OCI-LY7 (cell line): ENCODE results near the gene MID1. TPM values are rescaled to one million over a fixed set of nuclear protein-coding genes. Genes with fewer than 3 reads are reported as not detected.

Experiments
- BruUV-seq: library from RNA; stranded (reverse); fragments of 400-500 nt; replicated peaks from 2 replicates; lab custom pipeline; 2021; lab: Mats Ljungman, UMichigan
- CTCF ChIA-PET: fragments of 300-600 bp; sonication (Branson Sonifier 250); formaldehyde crosslinking; loops from one replicate; lab custom pipeline; 2022; ENCODE audit warnings: antibody characterized with exemption; ENCODE audit not compliant: unreplicated experiment; lab: Charles Lee
- POLR2A ChIA-PET: fragments of 300-600 bp; sonication (Branson Sonifier 250); formaldehyde crosslinking; loops from one replicate; lab custom pipeline; 2022; ENCODE audit warnings: antibody characterized with exemption; lab: Charles Lee
- DNase-seq: peaks from one replicate; pipeline ENCODE4 v3.0.0-alpha.2; 2015; ENCODE audit warnings: low spot score
- H2AFZ ChIP-seq: fragments of 200-600 bp; sonication (generic), shearing (Covaris generic); 2 replicates; pipeline ENCODE4 v1.6.1; 2014; ENCODE audit warnings: mild to moderate bottlenecking, antibody characterized with exemption, low read length, moderate library complexity
- H3K27ac ChIP-seq: fragments of 200-600 bp; sonication (generic); 2 replicates; pipeline ENCODE4 v1.5.1; 2014; ENCODE audit warnings: mixed run types, low read depth, mild to moderate bottlenecking, moderate library complexity, low read length, inconsistent platforms; ENCODE audit not compliant: poor library complexity, severe bottlenecking
- H3K36me3 ChIP-seq: fragments of 200-600 bp; sonication (generic); 2 replicates; pipeline ENCODE4 v1.6.1; 2014; ENCODE audit warnings: mild to moderate bottlenecking, antibody characterized with exemption, low read length, moderate library complexity, mixed read lengths; ENCODE audit not compliant: insufficient read depth
- H3K4me1 ChIP-seq: fragments of 200-600 bp; sonication (generic); 2 replicates; pipeline ENCODE4 v1.5.1; 2014; ENCODE audit warnings: mild to moderate bottlenecking, low read length; ENCODE audit not compliant: insufficient read depth, poor library complexity, severe bottlenecking
- H3K4me2 ChIP-seq: fragments of 200-600 bp; sonication (generic); 2 replicates; pipeline ENCODE4 v1.6.1; 2014; ENCODE audit warnings: mild to moderate bottlenecking, low read length
- H3K4me3 ChIP-seq: fragments of 200-600 bp; sonication (generic); 2 replicates; pipeline ENCODE4 v1.5.1; 2014; ENCODE audit warnings: mild to moderate bottlenecking, low read depth, low read length; ENCODE audit not compliant: poor library complexity, severe bottlenecking
- H3K79me2 ChIP-seq: fragments of 200-600 bp; sonication (generic); 2 replicates; pipeline ENCODE4 v1.6.1; 2016; ENCODE audit warnings: low read depth, mild to moderate bottlenecking, low read length, moderate library complexity, mixed read lengths; ENCODE audit not compliant: insufficient read depth
- H3K9me2 ChIP-seq: fragments of 200-600 bp; sonication (generic); 2 replicates; pipeline ENCODE4 v1.6.1; 2016; ENCODE audit warnings: mild to moderate bottlenecking, low read length, mixed read lengths; ENCODE audit not compliant: insufficient read depth
- H3K9me3 ChIP-seq: fragments of 200-600 bp; sonication (generic); 2 replicates; pipeline ENCODE4 v1.6.1; 2014; ENCODE audit warnings: mild to moderate bottlenecking, mixed run types, low read length, mixed read lengths
- H4K20me1 ChIP-seq: fragments of 200-600 bp; sonication (generic); 2 replicates; pipeline ENCODE4 v1.6.1; 2014; ENCODE audit warnings: mild to moderate bottlenecking, antibody characterized with exemption, low read length, moderate library complexity, mixed read lengths; ENCODE audit not compliant: insufficient read depth
- CTCF ChIP-seq: fragments of 200-600 bp; sonication (generic); conservative IDR thresholded peaks from 2 replicates; pipeline ENCODE4 v1.5.1; 2014; ENCODE audit warnings: mild to moderate bottlenecking, antibody characterized with exemption, low read length, moderate library complexity, mixed read lengths
- EZH2phosphoT487 ChIP-seq: fragments of 200-600 bp; sonication (generic); IDR thresholded peaks from 2 replicates; pipeline ENCODE4 v1.6.1; 2018; ENCODE audit warnings: low read depth, borderline replicate concordance, mild to moderate bottlenecking, mixed run types, antibody characterized with exemption, low read length, moderate library complexity, mixed read lengths
- intact Hi-C: fragments of 100-400 bp; cut with micrococcal nuclease; formaldehyde crosslinking; loops from one replicate; pipeline ENCODE4 v1.10.0; 2022; ENCODE audit not compliant: unreplicated experiment
- total RNA-seq, 2 experiments: library from RNA; depleted of rRNA in 1 of 2; stranded (reverse); fragments of >200 nt in 1 of 2; shearing (Covaris generic) in 1 of 2; gene quantifications; 2 replicates each; pipeline ENCODE4 v1.2.3, GENCODE V29; 2014 to 2022

Gene MID1
- total RNA-seq, 2 experiments from 2014 or later, result 0.76 to 1.0 TPM

- CTCF ChIA-PET, result no interaction called here
- Histone ChIP-seq H3K9me3 (no peaks in the 10 kb centered on the region), H3K36me3 (no peaks in the 10 kb centered on the region), H2AFZ (no peak overlapping the region), H3K4me1 (no peaks in the 10 kb centered on the region), H3K27ac (no peak overlapping the region), H4K20me1 (no peaks in the 10 kb centered on the region), H3K4me2 (no peak overlapping the region), H3K79me2 (no peaks in the 10 kb centered on the region), H3K9me2 (no peaks in the 10 kb centered on the region), H3K4me3 (no peak overlapping the region)
- TF ChIP-seq CTCF (no peak), EZH2phosphoT487 (no peak)
- intact Hi-C loops, result no loop called here
- no TSS peak for BruUV-seq
- no peak for DNase-seq
- POLR2A ChIA-PET, result no interaction called here
These were observed 145.9 kb downstream of the MID1 start for GRCh38 chrX:10474510-10474909.

GRCh38 chrX:10471418-10471817, 149.0 kb downstream of the MID1 start:
- Histone ChIP-seq H3K4me3 (no peak overlapping the region), H3K79me2 (no peaks in the 10 kb centered on the region), H3K9me2 (no peaks in the 10 kb centered on the region), H3K36me3 (no peaks in the 10 kb centered on the region), H2AFZ (no peak overlapping the region), H3K27ac (no peak overlapping the region), H3K9me3 (no peaks in the 10 kb centered on the region), H3K4me2 (no peak overlapping the region), H3K4me1 (no peaks in the 10 kb centered on the region), H4K20me1 (no peaks in the 10 kb centered on the region)
- intact Hi-C loops, result no loop called here
- BruUV-seq, result no TSS peak
- TF ChIP-seq EZH2phosphoT487 (no peak), CTCF (no peak)
- no peak for DNase-seq
- CTCF ChIA-PET, result no interaction called here
- POLR2A ChIA-PET, result no interaction called here

GRCh38 chrX:10470009-10470408, 150.4 kb downstream of the MID1 start:
- H2AFZ ChIP-seq, result no peak overlapping the region
- H3K9me2 ChIP-seq, result no peaks in the 10 kb centered on the region
- H3K27ac ChIP-seq, result no peak overlapping the region
- DNase-seq, result no peak
- ChIA-PET CTCF (no interaction called here), POLR2A (no interaction called here)
- no TSS peak for BruUV-seq
- TF ChIP-seq EZH2phosphoT487 (no peak), CTCF (no peak)
- H3K9me3 ChIP-seq, result no peaks in the 10 kb centered on the region
- H3K4me2 ChIP-seq, result no peak overlapping the region
- H3K79me2 ChIP-seq, result no peaks in the 10 kb centered on the region
- H3K4me1 ChIP-seq, result no peaks in the 10 kb centered on the region
- H3K4me3 ChIP-seq, result no peak overlapping the region
- intact Hi-C loops, result no loop called here
- no peaks in the 10 kb centered on the region for H3K36me3 ChIP-seq
- H4K20me1 ChIP-seq, result no peaks in the 10 kb centered on the region
